LoVo (cell line): ENCODE data around the gene OGDH.

ENCODE experiments used
- DNase-seq: peaks from one replicate; pipeline ENCODE4 v3.0.0-alpha.2; 2016; ENCODE audit warnings: low spot score

OGDH gene

GRCh38 chr7:44637788-44638594 lies 31.6 kb downstream of the OGDH start:
- peak; percentile 95 for DNase-seq

- DNase-seq, result peak; percentile 90
Observed at GRCh38 chr7:44638611-44639557, 32.5 kb downstream of the OGDH start.

- DNase-seq, result peak; percentile 28
Observed at GRCh38 chr7:44639671-44640321, 33.4 kb downstream of the OGDH start.

GRCh38 chr7:44643206-44643605 lies 36.8 kb downstream of the OGDH start:
- no peak for DNase-seq

- no peak for DNase-seq
Observed at GRCh38 chr7:44645254-44645653, 38.8 kb downstream of the OGDH start.

- DNase-seq, result no peak
Observed at GRCh38 chr7:44645696-44646095, 39.3 kb downstream of the OGDH start.

GRCh38 chr7:44646176-44646920 lies 39.9 kb downstream of the OGDH start:
- DNase-seq, result no peak

GRCh38 chr7:44646921-44647636 lies 40.7 kb downstream of the OGDH start:
- no peak for DNase-seq

GRCh38 chr7:44647981-44648714 lies 41.7 kb downstream of the OGDH start:
- DNase-seq, result no peak

GRCh38 chr7:44650242-44650641 lies 43.8 kb downstream of the OGDH start:
- no peak for DNase-seq

GRCh38 chr7:44650772-44651171 lies 44.3 kb downstream of the OGDH start:
- no peak for DNase-seq

- DNase-seq, result no peak
Observed at GRCh38 chr7:44652535-44652934, 46.1 kb downstream of the OGDH start.

- no peak for DNase-seq
Observed at GRCh38 chr7:44654255-44654796, 47.9 kb downstream of the OGDH start.

- DNase-seq, result no peak
Observed at GRCh38 chr7:44655341-44655740, 48.9 kb downstream of the OGDH start.

GRCh38 chr7:44658979-44659378 lies 52.6 kb downstream of the OGDH start:
- no peak for DNase-seq

GRCh38 chr7:44661233-44661632 lies 54.8 kb downstream of the OGDH start:
- no peak for DNase-seq

GRCh38 chr7:44664780-44665461 lies 58.5 kb downstream of the OGDH start:
- DNase-seq, result no peak

- DNase-seq, result no peak
Observed at GRCh38 chr7:44665531-44666213, 59.2 kb downstream of the OGDH start.

GRCh38 chr7:44666566-44666965 lies 60.1 kb downstream of the OGDH start:
- no peak for DNase-seq
